ELF-1 (cell line): ENCODE data around the gene ORC1.

Experiments used
- DNase-seq: peaks from one replicate; pipeline ENCODE4 v3.0.0-alpha.2; 2016; ENCODE audit warnings: low read depth, low spot score

Gene ORC1

GRCh38 chr1:52345252-52345651 is 59.0 kb downstream of the ORC1 start:
- DNase-seq, result no peak

GRCh38 chr1:52343979-52344378 is 60.2 kb downstream of the ORC1 start:
- no peak for DNase-seq

DNA sequence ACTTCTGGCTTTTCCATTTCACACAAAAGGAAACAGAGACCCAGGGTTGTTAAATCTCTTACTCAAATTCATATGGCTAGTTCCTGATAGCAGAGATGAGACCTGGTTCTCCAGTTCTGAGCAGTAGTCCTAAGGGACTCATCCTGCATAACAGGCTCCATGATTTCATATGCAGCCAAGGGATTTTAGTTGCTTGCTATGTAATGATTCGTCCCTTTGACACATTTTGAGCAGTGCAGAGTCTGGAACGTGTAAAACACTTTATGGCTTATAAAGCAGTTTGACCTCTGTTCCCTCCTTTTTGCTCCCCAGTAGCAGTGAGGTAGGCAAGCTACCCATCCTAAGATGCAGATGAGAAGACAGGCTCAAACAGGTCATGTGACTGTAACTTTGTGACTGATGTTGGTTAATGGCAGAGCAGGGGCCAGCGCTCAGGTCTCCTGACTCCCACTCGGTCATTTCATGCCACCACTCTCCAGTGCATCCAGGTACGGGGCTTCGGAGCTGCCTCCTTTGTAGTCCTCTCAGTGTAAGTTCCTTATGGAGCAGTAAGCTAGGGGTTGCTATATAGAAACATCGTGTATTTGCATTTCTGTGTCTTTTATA is 62.5 kb downstream of the ORC1 start:
- no peak for DNase-seq

- DNase-seq, result no peak
Measured at GRCh38 chr1:52337439-52337838, 66.8 kb downstream of the ORC1 start.

DNA sequence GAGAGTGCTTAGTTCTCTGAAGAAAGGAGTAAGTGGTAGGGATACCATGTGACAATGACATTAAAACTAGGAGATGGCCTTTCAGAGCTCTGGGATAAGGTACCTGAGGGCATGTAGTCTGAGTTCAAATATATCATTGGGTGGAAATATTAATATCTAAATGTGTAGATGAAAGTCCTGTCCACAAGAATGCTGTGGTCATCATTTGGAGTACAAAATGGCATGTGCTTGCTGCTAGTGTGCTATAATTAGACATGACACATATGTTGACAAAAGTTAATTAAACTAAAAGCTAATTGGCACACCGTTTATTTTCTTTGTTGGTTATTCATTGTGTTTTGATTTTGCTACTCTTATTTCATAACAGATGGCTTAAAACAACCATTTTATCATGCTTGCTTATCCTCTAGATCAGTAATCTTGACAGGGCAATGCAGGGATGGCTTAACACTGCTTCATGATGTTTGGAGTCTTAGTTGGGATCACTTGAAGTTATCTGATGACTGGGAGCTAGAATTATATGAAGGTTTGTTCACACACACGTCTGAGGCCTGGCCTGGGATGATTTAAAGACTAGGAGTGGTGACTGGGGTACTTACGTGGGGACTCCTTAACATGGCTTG is 69.2 kb downstream of the ORC1 start:
- DNase-seq, result no peak

- DNase-seq, result no peak
Measured at GRCh38 chr1:52332411-52332810, 71.8 kb downstream of the ORC1 start.

- DNase-seq, result no peak
Measured at GRCh38 chr1:52328615-52329014, 75.6 kb downstream of the ORC1 start.

DNA sequence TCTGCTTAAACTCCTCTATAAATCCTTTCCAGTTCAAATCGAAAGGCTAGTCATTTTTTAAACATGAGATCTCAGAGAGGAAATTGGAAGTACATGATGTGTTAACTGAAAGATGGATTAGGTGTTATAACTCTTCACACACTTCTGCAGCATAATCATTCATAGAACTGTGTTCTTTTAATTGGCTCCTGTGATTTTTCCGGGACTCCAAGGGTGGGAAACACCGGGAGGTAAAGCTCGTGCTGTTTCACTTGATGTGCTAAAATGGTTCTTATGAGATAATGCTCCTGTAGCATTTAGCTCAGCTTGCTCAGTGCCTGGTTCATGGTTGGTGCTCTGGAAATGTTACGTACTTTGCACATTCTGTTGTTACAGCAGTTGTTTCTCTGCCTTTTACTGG is 78.4 kb downstream of the ORC1 start:
- no peak for DNase-seq

- no peak for DNase-seq
Measured at GRCh38 chr1:52323731-52324130, 80.5 kb downstream of the ORC1 start.
